Uterus (tissue), 4 donors: ENCODE results near the gene PRKN. TPM values are rescaled to one million over a fixed set of nuclear protein-coding genes. Genes with fewer than 3 reads are reported as not detected.

Experiments
- DNase-seq, 2 donors: peaks; one replicate each; pipeline ENCODE4 v3.0.0-alpha.2; 2019 to 2020
- H3K27ac ChIP-seq, 2 donors: fragments of 200-600 bp; sonication (generic); 1 replicate in 1 of 2; 2 replicates in 1 of 2; pipeline ENCODE4 v1.5.1; 2016 to 2018
- H3K27me3 ChIP-seq, 2 donors: fragments of 200-600 bp; sonication (generic); one replicate each; pipeline ENCODE4 v1.5.1; 2018 to 2019; ENCODE audit warnings: control low read depth in 1 of 2
- H3K36me3 ChIP-seq, 2 donors: fragments of 200-600 bp; sonication (generic); one replicate each; pipeline ENCODE4 v1.5.1; 2019; ENCODE audit warnings: control low read depth in 1 of 2
- H3K4me1 ChIP-seq, 2 donors: fragments of 200-600 bp; sonication (generic); one replicate each; pipeline ENCODE4 v1.5.1; 2018 to 2019; ENCODE audit warnings: control low read depth in 1 of 2
- H3K4me3 ChIP-seq, 2 donors: fragments of 200-600 bp; sonication (generic); 1 replicate in 1 of 2; 2 replicates in 1 of 2; pipeline ENCODE4 v1.5.1; 2018 to 2019; ENCODE audit warnings: mild to moderate bottlenecking in 1 of 2
- H3K9me3 ChIP-seq, 2 donors: fragments of 200-600 bp; sonication (generic); one replicate each; pipeline ENCODE4 v1.5.1; 2019; ENCODE audit warnings: control low read depth in 1 of 2
- POLR2A ChIP-seq, 2 donors: fragments of 450-650 bp; IDR thresholded peaks; one replicate each; pipeline ENCODE4 v1.6.1; 2016; ENCODE audit warnings: antibody characterized with exemption in 2 of 2, mild to moderate bottlenecking in 1 of 2, moderate library complexity in 1 of 2
- intact Hi-C: fragments of 100-400 bp; cut with DNase I; formaldehyde crosslinking; loops from one replicate; pipeline ENCODE4 v1.15.1; 2023; ENCODE audit warnings: low total_unique reads
- total RNA-seq, 4 donors: library from RNA; depleted of rRNA in 3 of 4; stranded (reverse); fragments of >200 nt in 3 of 4; gene quantifications; one replicate each; pipeline versions ENCODE4 v1.1.0 to v1.2.4, GENCODE V29; 2014 to 2023
- TF ChIP-seq, protein P1 (sequence below), 4 experiments: fragments of 200-600 bp in 2 of 4; fragments of 450-650 bp in 2 of 4; sonication (generic) in 2 of 4; IDR thresholded peaks; one replicate each; pipeline ENCODE4 v1.5.1; 2016 to 2019; ENCODE audit warnings: antibody characterized with exemption in 4 of 4, mild to moderate bottlenecking in 2 of 4, moderate library complexity in 1 of 4
- donor health status: DM: yes; HTN: yes; CAD: no.

Gene PRKN
- total RNA-seq, 4 donors from 2014 or later: 10.2 to 21.3 (median 13.1) TPM

DNA sequence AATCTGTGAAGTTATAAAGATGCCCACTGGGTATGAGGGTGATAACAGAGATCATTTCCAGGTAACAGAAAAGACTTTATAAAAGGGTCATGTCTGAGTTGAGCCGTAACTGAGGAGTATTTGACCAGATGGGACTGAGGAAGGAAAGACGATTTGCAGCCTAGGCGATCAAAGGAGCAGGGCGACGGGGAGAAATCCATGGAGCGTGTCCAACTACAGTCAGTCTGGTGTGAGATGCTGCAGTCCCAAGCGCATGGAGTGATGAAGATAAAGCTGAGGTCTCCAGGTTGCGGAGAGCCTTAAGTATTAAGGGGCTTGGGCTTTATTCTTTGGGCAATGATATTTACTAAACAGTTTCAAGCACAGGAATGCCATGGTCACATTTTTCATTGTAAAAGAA, 166.7 kb downstream of the PRKN start:
- H3K4me1 ChIP-seq: no peaks in the 10 kb centered on the region
- H3K36me3 ChIP-seq: no peaks in the 10 kb centered on the region
- H3K4me3 ChIP-seq: no peak overlapping the region
- H3K27me3 ChIP-seq: no peaks in the 10 kb centered on the region
- H3K9me3 ChIP-seq: peaks cover 0 to 7% of the 10 kb centered on the region in 2 donors
- intact Hi-C loops: no loop called here
- H3K27ac ChIP-seq: no peak overlapping the region
- no peak for TF ChIP-seq POLR2A (IDR thresholded peaks at IDR 0.05)
- TF ChIP-seq, protein P1, sequence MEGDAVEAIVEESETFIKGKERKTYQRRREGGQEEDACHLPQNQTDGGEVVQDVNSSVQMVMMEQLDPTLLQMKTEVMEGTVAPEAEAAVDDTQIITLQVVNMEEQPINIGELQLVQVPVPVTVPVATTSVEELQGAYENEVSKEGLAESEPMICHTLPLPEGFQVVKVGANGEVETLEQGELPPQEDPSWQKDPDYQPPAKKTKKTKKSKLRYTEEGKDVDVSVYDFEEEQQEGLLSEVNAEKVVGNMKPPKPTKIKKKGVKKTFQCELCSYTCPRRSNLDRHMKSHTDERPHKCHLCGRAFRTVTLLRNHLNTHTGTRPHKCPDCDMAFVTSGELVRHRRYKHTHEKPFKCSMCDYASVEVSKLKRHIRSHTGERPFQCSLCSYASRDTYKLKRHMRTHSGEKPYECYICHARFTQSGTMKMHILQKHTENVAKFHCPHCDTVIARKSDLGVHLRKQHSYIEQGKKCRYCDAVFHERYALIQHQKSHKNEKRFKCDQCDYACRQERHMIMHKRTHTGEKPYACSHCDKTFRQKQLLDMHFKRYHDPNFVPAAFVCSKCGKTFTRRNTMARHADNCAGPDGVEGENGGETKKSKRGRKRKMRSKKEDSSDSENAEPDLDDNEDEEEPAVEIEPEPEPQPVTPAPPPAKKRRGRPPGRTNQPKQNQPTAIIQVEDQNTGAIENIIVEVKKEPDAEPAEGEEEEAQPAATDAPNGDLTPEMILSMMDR (IDR thresholded peaks at IDR 0.05): no peak
- no peak for DNase-seq

DNA sequence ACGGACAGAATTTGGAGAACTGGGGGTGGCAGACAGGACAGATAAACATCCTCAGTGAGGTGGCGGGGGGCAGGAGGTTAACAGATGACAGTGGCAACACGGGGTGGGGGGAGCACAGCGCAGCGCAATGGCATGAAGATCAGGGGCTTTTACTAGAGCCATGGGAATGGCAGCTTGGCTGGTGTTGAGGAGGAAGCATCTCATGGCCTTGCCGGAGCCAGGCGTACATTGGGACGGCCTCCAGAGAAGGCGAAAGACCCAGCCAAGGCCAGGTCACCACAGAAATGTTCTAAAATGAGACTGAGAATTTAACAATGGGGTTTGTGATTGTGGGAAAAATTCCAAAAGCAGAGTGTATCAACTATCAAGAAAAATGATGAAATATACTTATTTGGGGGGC, 173.0 kb downstream of the PRKN start:
- no peaks in the 10 kb centered on the region for H3K27me3 ChIP-seq
- intact Hi-C loops: no loop called here
- no peak for DNase-seq
- no peaks in the 10 kb centered on the region for H3K4me1 ChIP-seq
- H3K9me3 ChIP-seq: no peaks in the 10 kb centered on the region
- TF ChIP-seq POLR2A (IDR thresholded peaks at IDR 0.05): no peak
- H3K27ac ChIP-seq: no peak overlapping the region
- no peaks in the 10 kb centered on the region for H3K36me3 ChIP-seq
- H3K4me3 ChIP-seq: no peak overlapping the region

DNA sequence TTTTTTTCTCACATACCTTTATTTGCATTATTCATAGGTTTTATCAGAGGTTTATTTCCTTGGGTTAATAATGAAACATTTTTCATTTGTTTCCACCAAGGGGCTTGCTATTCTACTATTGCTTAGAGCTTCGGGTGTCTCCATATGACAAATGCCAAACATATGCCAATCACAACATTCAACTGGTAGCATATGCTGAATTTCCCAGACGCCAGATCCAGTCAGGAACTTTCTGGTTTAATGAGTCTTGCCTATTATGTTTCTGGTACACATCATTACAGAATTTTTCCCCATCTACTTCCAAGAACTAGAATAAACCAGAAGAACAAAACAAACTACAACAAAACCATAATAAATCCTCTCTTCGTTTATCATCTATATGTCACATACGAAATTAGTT, 180.7 kb downstream of the PRKN start:
- H3K27me3 ChIP-seq: no peaks in the 10 kb centered on the region
- DNase-seq: no peak
- H3K4me1 ChIP-seq: no peaks in the 10 kb centered on the region

DNA sequence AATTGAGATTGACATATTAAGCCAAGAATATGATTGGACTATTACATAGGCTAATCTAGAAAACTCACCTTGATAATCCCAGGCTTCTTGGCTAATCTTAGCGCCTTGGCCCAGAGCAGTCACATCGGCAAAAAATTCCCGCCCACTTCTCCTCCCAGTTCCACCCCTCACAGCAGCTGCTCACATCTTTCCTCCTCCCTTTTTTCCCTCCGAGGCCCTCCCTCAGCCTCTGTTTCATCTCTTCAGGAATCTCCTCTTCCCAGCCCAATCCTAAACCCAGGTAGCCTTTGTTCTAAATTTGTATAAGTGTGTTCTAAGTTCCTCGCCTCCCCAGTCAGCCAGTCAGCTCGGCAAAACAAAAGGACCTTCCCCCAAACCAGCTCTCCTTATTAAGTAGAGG, 184.3 kb downstream of the PRKN start:
- Histone ChIP-seq H3K27ac (no peak overlapping the region), H3K36me3 (no peaks in the 10 kb centered on the region), H3K9me3 (no peaks in the 10 kb centered on the region), H3K4me3 (no peak overlapping the region), H3K27me3 (no peaks in the 10 kb centered on the region), H3K4me1 (no peaks in the 10 kb centered on the region)
- intact Hi-C loops: no loop called here
- no peak for DNase-seq
- TF ChIP-seq, protein P1 (IDR thresholded peaks at IDR 0.05): no peak
- no peak for TF ChIP-seq POLR2A (IDR thresholded peaks at IDR 0.05)

More for the DNA sequence above, 180.7 kb downstream of the PRKN start:
- no peak overlapping the region for H3K27ac ChIP-seq
- no peak overlapping the region for H3K4me3 ChIP-seq
- intact Hi-C loops: no loop called here
- H3K9me3 ChIP-seq: no peaks in the 10 kb centered on the region
- TF ChIP-seq, protein P1 (IDR thresholded peaks at IDR 0.05): no peak
- no peak for TF ChIP-seq POLR2A (IDR thresholded peaks at IDR 0.05)
- H3K36me3 ChIP-seq: no peaks in the 10 kb centered on the region

DNA sequence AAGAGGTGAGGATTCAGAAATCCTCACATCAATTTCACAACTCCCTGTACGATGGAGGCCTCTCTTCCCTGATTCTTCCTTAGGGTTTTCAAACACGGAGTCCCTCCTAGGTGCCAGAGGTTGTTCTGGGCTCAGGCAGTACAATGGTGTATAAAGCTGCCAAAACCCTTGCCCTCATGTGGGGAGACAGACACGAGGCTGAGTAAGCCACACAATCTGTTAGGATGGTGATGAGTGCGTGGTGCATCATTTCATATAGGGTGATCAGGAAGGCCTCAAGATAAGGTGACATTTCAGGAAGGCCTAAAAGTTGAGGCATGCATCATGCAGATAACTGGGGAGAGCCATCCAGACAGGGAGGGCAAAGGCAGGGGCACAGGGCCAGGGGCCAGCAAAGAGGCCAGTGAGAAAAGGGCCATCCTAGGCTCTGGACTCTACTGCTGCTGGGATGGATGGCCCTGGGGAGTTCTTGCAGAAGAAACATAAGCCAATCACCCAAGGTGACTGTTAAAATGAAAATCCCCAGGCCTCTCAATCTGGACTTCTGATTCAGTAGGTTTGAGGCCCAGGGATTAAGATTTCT, 186.5 kb downstream of the PRKN start:
- Histone ChIP-seq H3K36me3 (no peaks in the 10 kb centered on the region), H3K27me3 (no peaks in the 10 kb centered on the region), H3K9me3 (no peaks in the 10 kb centered on the region), H3K27ac (no peak overlapping the region), H3K4me3 (no peak overlapping the region), H3K4me1 (no peaks in the 10 kb centered on the region)
- intact Hi-C loops: no loop called here
- DNase-seq: no peak
- TF ChIP-seq POLR2A (IDR thresholded peaks at IDR 0.05): no peak
- TF ChIP-seq, protein P1 (IDR thresholded peaks at IDR 0.05): no peak

- intact Hi-C loops: no loop called here
- no peaks in the 10 kb centered on the region for H3K36me3 ChIP-seq
- DNase-seq: no peak
- TF ChIP-seq, protein P1 (IDR thresholded peaks at IDR 0.05): no peak
- no peak for TF ChIP-seq POLR2A (IDR thresholded peaks at IDR 0.05)
- no peaks in the 10 kb centered on the region for H3K4me1 ChIP-seq
- H3K27me3 ChIP-seq: no peaks in the 10 kb centered on the region
- no peaks in the 10 kb centered on the region for H3K9me3 ChIP-seq
- H3K27ac ChIP-seq: no peak overlapping the region
- H3K4me3 ChIP-seq: no peak overlapping the region
These were observed 188.2 kb downstream of the PRKN start for GRCh38 chr6:162539321-162539720.
